GM12878 (cell line): ENCODE data around the gene ARID1A. TPM values are rescaled to one million over a fixed set of nuclear protein-coding genes. Genes with fewer than 3 reads are reported as not detected.

Source experiments
- BCL11A ChIP-seq: IDR thresholded peaks from 2 replicates; pipeline ENCODE4 v1.6.1; 2011; ENCODE audit warnings: low read depth, low read length
- CREM ChIP-seq: IDR thresholded peaks from 2 replicates; pipeline ENCODE4 v1.6.1; 2014; ENCODE audit warnings: antibody characterized with exemption, low read depth
- FOXM1 ChIP-seq: IDR thresholded peaks from 2 replicates; pipeline ENCODE4 v1.6.1; 2012; ENCODE audit warnings: low read depth, mild to moderate bottlenecking, inconsistent platforms, low read length, moderate library complexity
- GABPA ChIP-seq: IDR thresholded peaks from 2 replicates; pipeline ENCODE4 v1.6.1; 2014; ENCODE audit warnings: antibody characterized with exemption, low read depth, mild to moderate bottlenecking, inconsistent platforms
- HCFC1 ChIP-seq: fragments of 150-350 bp; IDR thresholded peaks from 2 replicates; pipeline ENCODE4 v1.6.1; 2014; ENCODE audit warnings: low read length
- MEF2B ChIP-seq: fragments of 450-650 bp; IDR thresholded peaks from 2 replicates; pipeline ENCODE4 v1.6.1; 2018; ENCODE audit warnings: mild to moderate bottlenecking, moderate library complexity; ENCODE audit not compliant: partially characterized antibody, poor library complexity, severe bottlenecking
- MTA3 ChIP-seq: IDR thresholded peaks from 2 replicates; pipeline ENCODE4 v1.6.1; 2012; ENCODE audit warnings: low read length, inconsistent platforms, borderline replicate concordance
- MXI1 ChIP-seq: fragments of 150-350 bp; IDR thresholded peaks from 2 replicates; pipeline ENCODE4 v1.6.1; 2011; ENCODE audit warnings: low read depth, mild to moderate bottlenecking, inconsistent platforms, low read length, improper control_type of control experiment
- PML ChIP-seq: IDR thresholded peaks from 2 replicates; pipeline ENCODE4 v1.6.1; 2012; ENCODE audit warnings: low read length, inconsistent platforms
- polyA plus RNA-seq, 11 experiments: library from polyadenylated mRNA; depleted of rRNA in 4 of 11; unstranded in 6 of 11; stranded (reverse) in 5 of 11; fragments of >200 nt; fragmentation: Nextera tagmentation in 4 of 11; fragmentation: Illumina TruSeq in 1 of 11; extraction: Ambion mirVana in 4 of 11; extraction: Trizol in 1 of 11; gene quantifications; 1 replicate in 1 of 11; 2 replicates in 10 of 11; pipeline versions ENCODE4 v1.2.1 to v1.2.3, GENCODE V29; 2011 to 2016; ENCODE audit warnings: inconsistent platforms in 2 of 11, missing spikeins in 2 of 11, low read depth in 1 of 11
- total RNA-seq, 4 experiments: library from RNA; depleted of rRNA in 3 of 4; stranded (reverse); fragments of >200 nt in 3 of 4; fragmentation: Illumina TruSeq in 1 of 4; extraction: Trizol in 1 of 4; gene quantifications; 2 replicates each; pipeline versions ENCODE4 v1.2.1 to v1.2.3, GENCODE V29; 2013 to 2021
- TF ChIP-seq, protein P1 (sequence below): fragments of 150-350 bp; IDR thresholded peaks from 2 replicates; pipeline ENCODE4 v1.6.1; 2014; ENCODE audit warnings: mild to moderate bottlenecking, low read depth, low read length
- TF ChIP-seq, protein P2 (sequence below): IDR thresholded peaks from 2 replicates; pipeline ENCODE4 v1.6.1; 2012; ENCODE audit warnings: improper control_type of control experiment, low read depth, low read length; ENCODE audit not compliant: insufficient replicate concordance
- TF ChIP-seq, protein P3 (sequence below), 3 experiments: IDR thresholded peaks in 2 of 3; conservative IDR thresholded peaks in 1 of 3; 2 replicates each; pipeline ENCODE4 v1.5.1; 2011; ENCODE audit warnings: low read depth in 3 of 3, low read length in 3 of 3, mild to moderate bottlenecking in 3 of 3, control low read depth in 2 of 3, moderate library complexity in 2 of 3, inconsistent platforms in 1 of 3, mixed read lengths in 1 of 3; ENCODE audit not compliant: control insufficient read depth in 2 of 3, insufficient read depth in 1 of 3; ENCODE audit errors: extremely low read depth in 1 of 3
- TF ChIP-seq, protein P4 (sequence below): fragments of 450-650 bp; IDR thresholded peaks from 2 replicates; pipeline ENCODE4 v1.6.1; 2017; ENCODE audit warnings: mild to moderate bottlenecking, moderate library complexity

The ARID1A gene
- total and polyA plus RNA-seq, 10 of the 15 experiments (the other 5 are each of a cell fraction or from before 2014, with no cell fraction given) = 10.0 to 98.0 (median 23.5) TPM

DNA sequence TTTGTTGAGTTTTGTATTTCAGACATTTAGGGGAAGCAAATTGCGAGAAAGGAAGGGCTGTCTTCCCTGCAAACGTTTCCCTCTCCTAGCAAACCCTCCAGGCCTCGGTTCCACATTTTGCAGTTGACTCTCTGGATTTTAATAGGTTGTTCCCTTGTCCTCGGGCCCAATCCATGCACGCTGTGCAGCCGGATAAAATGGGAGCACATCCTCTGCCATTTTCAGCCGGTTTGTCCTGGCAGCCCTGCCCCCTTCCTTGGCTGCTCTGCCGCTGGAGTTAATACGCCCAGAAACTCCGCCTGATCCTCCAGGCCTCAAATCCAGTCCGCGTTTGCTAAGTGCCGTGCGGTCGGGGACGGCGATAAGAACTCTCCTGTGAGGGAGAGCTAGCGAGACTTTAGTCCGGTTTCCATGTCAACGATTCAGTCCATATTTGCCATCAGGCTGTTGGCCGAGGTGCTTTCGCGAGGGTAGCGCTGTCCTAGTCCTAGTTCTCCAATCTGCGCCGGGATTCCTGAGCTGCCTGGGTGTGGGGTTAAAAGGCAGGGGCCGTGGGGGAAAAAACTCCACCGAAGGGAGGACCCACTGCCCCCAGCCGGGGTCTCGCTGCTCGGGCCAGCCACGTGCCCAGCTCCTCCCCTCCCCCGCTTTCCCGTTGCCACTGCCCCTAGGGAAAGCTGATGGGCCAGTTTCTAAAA is 2.9 kb upstream of the ARID1A start (continued):
- TF ChIP-seq, protein P1, sequence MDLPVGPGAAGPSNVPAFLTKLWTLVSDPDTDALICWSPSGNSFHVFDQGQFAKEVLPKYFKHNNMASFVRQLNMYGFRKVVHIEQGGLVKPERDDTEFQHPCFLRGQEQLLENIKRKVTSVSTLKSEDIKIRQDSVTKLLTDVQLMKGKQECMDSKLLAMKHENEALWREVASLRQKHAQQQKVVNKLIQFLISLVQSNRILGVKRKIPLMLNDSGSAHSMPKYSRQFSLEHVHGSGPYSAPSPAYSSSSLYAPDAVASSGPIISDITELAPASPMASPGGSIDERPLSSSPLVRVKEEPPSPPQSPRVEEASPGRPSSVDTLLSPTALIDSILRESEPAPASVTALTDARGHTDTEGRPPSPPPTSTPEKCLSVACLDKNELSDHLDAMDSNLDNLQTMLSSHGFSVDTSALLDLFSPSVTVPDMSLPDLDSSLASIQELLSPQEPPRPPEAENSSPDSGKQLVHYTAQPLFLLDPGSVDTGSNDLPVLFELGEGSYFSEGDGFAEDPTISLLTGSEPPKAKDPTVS = no peak
- peak; percentile 61; the same call in 1 of the 2 replicates for TF ChIP-seq HCFC1
- TF ChIP-seq MEF2B = peak; percentile 76
- no peak for TF ChIP-seq FOXM1
- TF ChIP-seq MTA3 = no peak
- no peak for TF ChIP-seq PML
- TF ChIP-seq, protein P2, sequence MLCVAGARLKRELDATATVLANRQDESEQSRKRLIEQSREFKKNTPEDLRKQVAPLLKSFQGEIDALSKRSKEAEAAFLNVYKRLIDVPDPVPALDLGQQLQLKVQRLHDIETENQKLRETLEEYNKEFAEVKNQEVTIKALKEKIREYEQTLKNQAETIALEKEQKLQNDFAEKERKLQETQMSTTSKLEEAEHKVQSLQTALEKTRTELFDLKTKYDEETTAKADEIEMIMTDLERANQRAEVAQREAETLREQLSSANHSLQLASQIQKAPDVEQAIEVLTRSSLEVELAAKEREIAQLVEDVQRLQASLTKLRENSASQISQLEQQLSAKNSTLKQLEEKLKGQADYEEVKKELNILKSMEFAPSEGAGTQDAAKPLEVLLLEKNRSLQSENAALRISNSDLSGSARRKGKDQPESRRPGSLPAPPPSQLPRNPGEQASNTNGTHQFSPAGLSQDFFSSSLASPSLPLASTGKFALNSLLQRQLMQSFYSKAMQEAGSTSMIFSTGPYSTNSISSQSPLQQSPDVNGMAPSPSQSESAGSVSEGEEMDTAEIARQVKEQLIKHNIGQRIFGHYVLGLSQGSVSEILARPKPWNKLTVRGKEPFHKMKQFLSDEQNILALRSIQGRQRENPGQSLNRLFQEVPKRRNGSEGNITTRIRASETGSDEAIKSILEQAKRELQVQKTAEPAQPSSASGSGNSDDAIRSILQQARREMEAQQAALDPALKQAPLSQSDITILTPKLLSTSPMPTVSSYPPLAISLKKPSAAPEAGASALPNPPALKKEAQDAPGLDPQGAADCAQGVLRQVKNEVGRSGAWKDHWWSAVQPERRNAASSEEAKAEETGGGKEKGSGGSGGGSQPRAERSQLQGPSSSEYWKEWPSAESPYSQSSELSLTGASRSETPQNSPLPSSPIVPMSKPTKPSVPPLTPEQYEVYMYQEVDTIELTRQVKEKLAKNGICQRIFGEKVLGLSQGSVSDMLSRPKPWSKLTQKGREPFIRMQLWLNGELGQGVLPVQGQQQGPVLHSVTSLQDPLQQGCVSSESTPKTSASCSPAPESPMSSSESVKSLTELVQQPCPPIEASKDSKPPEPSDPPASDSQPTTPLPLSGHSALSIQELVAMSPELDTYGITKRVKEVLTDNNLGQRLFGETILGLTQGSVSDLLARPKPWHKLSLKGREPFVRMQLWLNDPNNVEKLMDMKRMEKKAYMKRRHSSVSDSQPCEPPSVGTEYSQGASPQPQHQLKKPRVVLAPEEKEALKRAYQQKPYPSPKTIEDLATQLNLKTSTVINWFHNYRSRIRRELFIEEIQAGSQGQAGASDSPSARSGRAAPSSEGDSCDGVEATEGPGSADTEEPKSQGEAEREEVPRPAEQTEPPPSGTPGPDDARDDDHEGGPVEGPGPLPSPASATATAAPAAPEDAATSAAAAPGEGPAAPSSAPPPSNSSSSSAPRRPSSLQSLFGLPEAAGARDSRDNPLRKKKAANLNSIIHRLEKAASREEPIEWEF = no peak
- peak; percentile 79 for TF ChIP-seq MXI1
- TF ChIP-seq, protein P3, sequence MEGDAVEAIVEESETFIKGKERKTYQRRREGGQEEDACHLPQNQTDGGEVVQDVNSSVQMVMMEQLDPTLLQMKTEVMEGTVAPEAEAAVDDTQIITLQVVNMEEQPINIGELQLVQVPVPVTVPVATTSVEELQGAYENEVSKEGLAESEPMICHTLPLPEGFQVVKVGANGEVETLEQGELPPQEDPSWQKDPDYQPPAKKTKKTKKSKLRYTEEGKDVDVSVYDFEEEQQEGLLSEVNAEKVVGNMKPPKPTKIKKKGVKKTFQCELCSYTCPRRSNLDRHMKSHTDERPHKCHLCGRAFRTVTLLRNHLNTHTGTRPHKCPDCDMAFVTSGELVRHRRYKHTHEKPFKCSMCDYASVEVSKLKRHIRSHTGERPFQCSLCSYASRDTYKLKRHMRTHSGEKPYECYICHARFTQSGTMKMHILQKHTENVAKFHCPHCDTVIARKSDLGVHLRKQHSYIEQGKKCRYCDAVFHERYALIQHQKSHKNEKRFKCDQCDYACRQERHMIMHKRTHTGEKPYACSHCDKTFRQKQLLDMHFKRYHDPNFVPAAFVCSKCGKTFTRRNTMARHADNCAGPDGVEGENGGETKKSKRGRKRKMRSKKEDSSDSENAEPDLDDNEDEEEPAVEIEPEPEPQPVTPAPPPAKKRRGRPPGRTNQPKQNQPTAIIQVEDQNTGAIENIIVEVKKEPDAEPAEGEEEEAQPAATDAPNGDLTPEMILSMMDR (IDR thresholded peaks at IDR 0.05 in 2 of 3, conservative IDR thresholded peaks at IDR 0.05 in 1 of 3; ENCODE audit: control insufficient read depth in 2 of 3, extremely low read depth in 1 of 3, insufficient read depth in 1 of 3, low read depth in 3 of 3, low read length in 3 of 3) = no peak
- TF ChIP-seq BCL11A = peak; percentile 60
- no peak for TF ChIP-seq GABPA
- peak; percentile 50 for TF ChIP-seq CREM
- TF ChIP-seq, protein P4, sequence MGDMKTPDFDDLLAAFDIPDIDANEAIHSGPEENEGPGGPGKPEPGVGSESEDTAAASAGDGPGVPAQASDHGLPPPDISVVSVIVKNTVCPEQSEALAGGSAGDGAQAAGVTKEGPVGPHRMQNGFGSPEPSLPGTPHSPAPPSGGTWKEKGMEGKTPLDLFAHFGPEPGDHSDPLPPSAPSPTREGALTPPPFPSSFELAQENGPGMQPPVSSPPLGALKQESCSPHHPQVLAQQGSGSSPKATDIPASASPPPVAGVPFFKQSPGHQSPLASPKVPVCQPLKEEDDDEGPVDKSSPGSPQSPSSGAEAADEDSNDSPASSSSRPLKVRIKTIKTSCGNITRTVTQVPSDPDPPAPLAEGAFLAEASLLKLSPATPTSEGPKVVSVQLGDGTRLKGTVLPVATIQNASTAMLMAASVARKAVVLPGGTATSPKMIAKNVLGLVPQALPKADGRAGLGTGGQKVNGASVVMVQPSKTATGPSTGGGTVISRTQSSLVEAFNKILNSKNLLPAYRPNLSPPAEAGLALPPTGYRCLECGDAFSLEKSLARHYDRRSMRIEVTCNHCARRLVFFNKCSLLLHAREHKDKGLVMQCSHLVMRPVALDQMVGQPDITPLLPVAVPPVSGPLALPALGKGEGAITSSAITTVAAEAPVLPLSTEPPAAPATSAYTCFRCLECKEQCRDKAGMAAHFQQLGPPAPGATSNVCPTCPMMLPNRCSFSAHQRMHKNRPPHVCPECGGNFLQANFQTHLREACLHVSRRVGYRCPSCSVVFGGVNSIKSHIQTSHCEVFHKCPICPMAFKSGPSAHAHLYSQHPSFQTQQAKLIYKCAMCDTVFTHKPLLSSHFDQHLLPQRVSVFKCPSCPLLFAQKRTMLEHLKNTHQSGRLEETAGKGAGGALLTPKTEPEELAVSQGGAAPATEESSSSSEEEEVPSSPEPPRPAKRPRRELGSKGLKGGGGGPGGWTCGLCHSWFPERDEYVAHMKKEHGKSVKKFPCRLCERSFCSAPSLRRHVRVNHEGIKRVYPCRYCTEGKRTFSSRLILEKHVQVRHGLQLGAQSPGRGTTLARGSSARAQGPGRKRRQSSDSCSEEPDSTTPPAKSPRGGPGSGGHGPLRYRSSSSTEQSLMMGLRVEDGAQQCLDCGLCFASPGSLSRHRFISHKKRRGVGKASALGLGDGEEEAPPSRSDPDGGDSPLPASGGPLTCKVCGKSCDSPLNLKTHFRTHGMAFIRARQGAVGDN = peak; percentile 56
